ENCODE measurements around the gene ZNF764. TPM values are rescaled to one million over a fixed set of nuclear protein-coding genes. Genes with fewer than 3 reads are reported as not detected.

ZNF764 gene
- total and polyA plus RNA-seq, 4 donors: 1.6 to 6.8 (median 4.2) TPM

DNA sequence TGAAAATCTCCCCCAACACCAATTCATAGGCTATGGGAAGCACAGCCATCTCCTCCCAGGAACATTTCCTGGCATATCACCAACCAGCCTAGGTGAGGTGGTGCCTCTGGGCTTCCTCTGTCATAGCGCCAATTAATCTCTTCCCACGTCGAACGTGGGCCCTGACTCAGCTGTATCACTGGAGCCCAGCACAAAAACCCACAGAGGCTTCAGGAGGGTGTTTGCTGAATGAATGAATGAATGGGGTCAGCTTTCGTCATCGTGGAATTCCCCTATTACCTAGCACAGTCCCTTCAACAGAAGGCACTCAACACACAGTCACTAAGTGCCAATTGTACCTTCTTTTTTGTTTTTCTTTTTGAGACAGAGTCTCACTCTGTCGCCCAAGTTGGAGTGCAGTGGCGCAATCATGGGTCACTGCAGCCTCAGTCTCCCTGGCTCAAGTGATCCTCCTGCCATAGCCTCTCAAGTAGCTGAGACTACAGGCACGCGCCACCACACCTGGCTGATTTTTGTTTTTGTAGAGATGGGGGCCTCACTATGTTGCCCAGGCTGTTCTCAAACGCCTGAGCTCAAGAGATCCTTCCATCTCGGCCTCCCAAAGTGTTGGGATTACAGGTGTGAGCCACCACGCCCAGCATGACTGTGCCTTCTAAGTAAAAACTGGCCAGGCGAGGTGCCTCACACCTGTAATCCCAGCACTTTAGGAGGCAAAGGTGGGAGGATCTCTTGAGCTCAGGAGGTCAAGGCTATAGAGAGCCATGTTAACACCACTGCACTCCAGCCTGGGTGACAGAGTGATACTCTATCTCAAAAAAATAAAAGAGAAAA lies 9.2 kb upstream of the ZNF764 start:
- no peak overlapping the region for H3K27ac ChIP-seq (ENCODE audit: low read depth in 1 of 2, low read length in 2 of 2)
- H3K4me1 ChIP-seq (ENCODE audit: control insufficient read depth in 4 of 4, insufficient read depth in 4 of 4, low read length in 3 of 4): peaks cover 3 to 17% (median 10%) of the 10 kb centered on the region in 4 donors
- TF ChIP-seq GABPA (IDR thresholded peaks at IDR 0.05 in 1 of 2, conservative IDR thresholded peaks at IDR 0.05 in 1 of 2) (no peak), JUND (IDR thresholded peaks at IDR 0.05) (no peak), RXRA (IDR thresholded peaks at IDR 0.05) (no peak), YY1 (IDR thresholded peaks at IDR 0.05) (no peak), HNF4A (conservative IDR thresholded peaks at IDR 0.05) (no peak), SP1 (IDR thresholded peaks at IDR 0.05) (no peak), NR2F2 (IDR thresholded peaks at IDR 0.05) (no peak), FOXA1 (IDR thresholded peaks at IDR 0.05) (no peak), FOXA2 (IDR thresholded peaks at IDR 0.05) (no peak), TAF1 (conservative IDR thresholded peaks at IDR 0.05) (no peak), HNF4G (IDR thresholded peaks at IDR 0.05) (no peak), EGR1 (IDR thresholded peaks at IDR 0.05; ENCODE audit: low read depth in 2 of 2) (no peak), RAD21 (IDR thresholded peaks at IDR 0.05) (no peak)
- TF ChIP-seq, protein P1, sequence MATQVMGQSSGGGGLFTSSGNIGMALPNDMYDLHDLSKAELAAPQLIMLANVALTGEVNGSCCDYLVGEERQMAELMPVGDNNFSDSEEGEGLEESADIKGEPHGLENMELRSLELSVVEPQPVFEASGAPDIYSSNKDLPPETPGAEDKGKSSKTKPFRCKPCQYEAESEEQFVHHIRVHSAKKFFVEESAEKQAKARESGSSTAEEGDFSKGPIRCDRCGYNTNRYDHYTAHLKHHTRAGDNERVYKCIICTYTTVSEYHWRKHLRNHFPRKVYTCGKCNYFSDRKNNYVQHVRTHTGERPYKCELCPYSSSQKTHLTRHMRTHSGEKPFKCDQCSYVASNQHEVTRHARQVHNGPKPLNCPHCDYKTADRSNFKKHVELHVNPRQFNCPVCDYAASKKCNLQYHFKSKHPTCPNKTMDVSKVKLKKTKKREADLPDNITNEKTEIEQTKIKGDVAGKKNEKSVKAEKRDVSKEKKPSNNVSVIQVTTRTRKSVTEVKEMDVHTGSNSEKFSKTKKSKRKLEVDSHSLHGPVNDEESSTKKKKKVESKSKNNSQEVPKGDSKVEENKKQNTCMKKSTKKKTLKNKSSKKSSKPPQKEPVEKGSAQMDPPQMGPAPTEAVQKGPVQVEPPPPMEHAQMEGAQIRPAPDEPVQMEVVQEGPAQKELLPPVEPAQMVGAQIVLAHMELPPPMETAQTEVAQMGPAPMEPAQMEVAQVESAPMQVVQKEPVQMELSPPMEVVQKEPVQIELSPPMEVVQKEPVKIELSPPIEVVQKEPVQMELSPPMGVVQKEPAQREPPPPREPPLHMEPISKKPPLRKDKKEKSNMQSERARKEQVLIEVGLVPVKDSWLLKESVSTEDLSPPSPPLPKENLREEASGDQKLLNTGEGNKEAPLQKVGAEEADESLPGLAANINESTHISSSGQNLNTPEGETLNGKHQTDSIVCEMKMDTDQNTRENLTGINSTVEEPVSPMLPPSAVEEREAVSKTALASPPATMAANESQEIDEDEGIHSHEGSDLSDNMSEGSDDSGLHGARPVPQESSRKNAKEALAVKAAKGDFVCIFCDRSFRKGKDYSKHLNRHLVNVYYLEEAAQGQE (IDR thresholded peaks at IDR 0.05): no peak
- TF ChIP-seq, protein P2, sequence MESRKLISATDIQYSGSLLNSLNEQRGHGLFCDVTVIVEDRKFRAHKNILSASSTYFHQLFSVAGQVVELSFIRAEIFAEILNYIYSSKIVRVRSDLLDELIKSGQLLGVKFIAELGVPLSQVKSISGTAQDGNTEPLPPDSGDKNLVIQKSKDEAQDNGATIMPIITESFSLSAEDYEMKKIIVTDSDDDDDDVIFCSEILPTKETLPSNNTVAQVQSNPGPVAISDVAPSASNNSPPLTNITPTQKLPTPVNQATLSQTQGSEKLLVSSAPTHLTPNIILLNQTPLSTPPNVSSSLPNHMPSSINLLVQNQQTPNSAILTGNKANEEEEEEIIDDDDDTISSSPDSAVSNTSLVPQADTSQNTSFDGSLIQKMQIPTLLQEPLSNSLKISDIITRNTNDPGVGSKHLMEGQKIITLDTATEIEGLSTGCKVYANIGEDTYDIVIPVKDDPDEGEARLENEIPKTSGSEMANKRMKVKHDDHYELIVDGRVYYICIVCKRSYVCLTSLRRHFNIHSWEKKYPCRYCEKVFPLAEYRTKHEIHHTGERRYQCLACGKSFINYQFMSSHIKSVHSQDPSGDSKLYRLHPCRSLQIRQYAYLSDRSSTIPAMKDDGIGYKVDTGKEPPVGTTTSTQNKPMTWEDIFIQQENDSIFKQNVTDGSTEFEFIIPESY (IDR thresholded peaks at IDR 0.05): no peak
- TF ChIP-seq, protein P3, sequence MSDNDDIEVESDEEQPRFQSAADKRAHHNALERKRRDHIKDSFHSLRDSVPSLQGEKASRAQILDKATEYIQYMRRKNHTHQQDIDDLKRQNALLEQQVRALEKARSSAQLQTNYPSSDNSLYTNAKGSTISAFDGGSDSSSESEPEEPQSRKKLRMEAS (IDR thresholded peaks at IDR 0.05): no peak
- TF ChIP-seq, protein P4, sequence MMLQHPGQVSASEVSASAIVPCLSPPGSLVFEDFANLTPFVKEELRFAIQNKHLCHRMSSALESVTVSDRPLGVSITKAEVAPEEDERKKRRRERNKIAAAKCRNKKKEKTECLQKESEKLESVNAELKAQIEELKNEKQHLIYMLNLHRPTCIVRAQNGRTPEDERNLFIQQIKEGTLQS (IDR thresholded peaks at IDR 0.05): no peak
- TF ChIP-seq, protein P5, sequence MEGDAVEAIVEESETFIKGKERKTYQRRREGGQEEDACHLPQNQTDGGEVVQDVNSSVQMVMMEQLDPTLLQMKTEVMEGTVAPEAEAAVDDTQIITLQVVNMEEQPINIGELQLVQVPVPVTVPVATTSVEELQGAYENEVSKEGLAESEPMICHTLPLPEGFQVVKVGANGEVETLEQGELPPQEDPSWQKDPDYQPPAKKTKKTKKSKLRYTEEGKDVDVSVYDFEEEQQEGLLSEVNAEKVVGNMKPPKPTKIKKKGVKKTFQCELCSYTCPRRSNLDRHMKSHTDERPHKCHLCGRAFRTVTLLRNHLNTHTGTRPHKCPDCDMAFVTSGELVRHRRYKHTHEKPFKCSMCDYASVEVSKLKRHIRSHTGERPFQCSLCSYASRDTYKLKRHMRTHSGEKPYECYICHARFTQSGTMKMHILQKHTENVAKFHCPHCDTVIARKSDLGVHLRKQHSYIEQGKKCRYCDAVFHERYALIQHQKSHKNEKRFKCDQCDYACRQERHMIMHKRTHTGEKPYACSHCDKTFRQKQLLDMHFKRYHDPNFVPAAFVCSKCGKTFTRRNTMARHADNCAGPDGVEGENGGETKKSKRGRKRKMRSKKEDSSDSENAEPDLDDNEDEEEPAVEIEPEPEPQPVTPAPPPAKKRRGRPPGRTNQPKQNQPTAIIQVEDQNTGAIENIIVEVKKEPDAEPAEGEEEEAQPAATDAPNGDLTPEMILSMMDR (IDR thresholded peaks at IDR 0.05; ENCODE audit: low read depth, low read length, missing input control): no peak

More for the DNA sequence above, 9.2 kb upstream of the ZNF764 start:
- no peak overlapping the region for H3K9ac ChIP-seq (ENCODE audit: low read depth in 1 of 2, low read length in 2 of 2)
- H3K27me3 ChIP-seq (ENCODE audit: control insufficient read depth in 4 of 4, insufficient read depth in 4 of 4, low read length in 3 of 4): no peaks in the 10 kb centered on the region
- no peaks in the 10 kb centered on the region for H3K9me3 ChIP-seq (ENCODE audit: control insufficient read depth in 4 of 4, low read length in 3 of 4)
- DNase-seq (ENCODE audit: low spot score): no peak
- 73% methylated on average over 14 of the region's 14 CpGs for WGBS
- no peak overlapping the region for H3K4me3 ChIP-seq (ENCODE audit: low read depth in 1 of 3, low read length in 3 of 3)
- peaks cover 0 to 1% (median 0%) of the 10 kb centered on the region in 4 donors for H3K36me3 ChIP-seq (ENCODE audit: control insufficient read depth in 4 of 4, insufficient read depth in 3 of 4, low read depth in 1 of 4, low read length in 3 of 4)
